Pancreas (tissue), 10 donors: ENCODE results near the gene BCO1. TPM values are rescaled to one million over a fixed set of nuclear protein-coding genes. Genes with fewer than 3 reads are reported as not detected.

Experiments
- ATAC-seq, 4 donors: fragments of 200-7000 bp; cut with Tn5 transposase; one replicate each; pipeline versions ENCODE4 v1.8.0 to v1.9.1; 2020; ENCODE audit warnings: mild to moderate bottlenecking in 4 of 4, moderate library complexity in 4 of 4
- DNase-seq, 6 donors: peaks; one replicate each; pipeline ENCODE4 v3.0.0-alpha.2; 2020
- FAIRE-seq: peaks from 2 replicates; lab custom pipeline; 2012; peaks lifted over from hg19 to GRCh38; lab: Jason Lieb, UNC
- H3K27ac ChIP-seq, 4 donors: fragments of 200-600 bp; sonication (generic); 1 replicate in 3 of 4; 2 replicates in 1 of 4; pipeline versions ENCODE4 v1.5.0 to v1.8.0; 2020
- H3K27me3 ChIP-seq, 4 donors: fragments of 200-600 bp; one replicate each; pipeline ENCODE4 v1.8.0; 2021
- H3K36me3 ChIP-seq, 3 donors: fragments of 200-600 bp; sonication (generic) in 1 of 3; one replicate each; pipeline versions ENCODE4 v1.5.0 to v1.8.0; 2020 to 2021
- H3K4me1 ChIP-seq, 3 donors: fragments of 200-600 bp; one replicate each; pipeline ENCODE4 v1.8.0; 2021
- H3K4me3 ChIP-seq, 4 donors: fragments of 200-600 bp; sonication (generic) in 2 of 4; one replicate each; pipeline versions ENCODE4 v1.5.0 to v1.8.0; 2020 to 2021
- H3K9me3 ChIP-seq, 4 donors: fragments of 200-600 bp; one replicate each; pipeline ENCODE4 v1.8.0; 2021
- CTCF ChIP-seq, 4 donors: fragments of 200-600 bp; sonication (generic) in 3 of 4; IDR thresholded peaks; one replicate each; pipeline versions ENCODE4 v1.5.0 to v1.8.0; 2021; ENCODE audit warnings: antibody characterized with exemption in 4 of 4
- WGBS, 2 donors: extraction: QIAGEN DNeasy Blood & Tissue Kit; methylation state at CpG; one replicate each; pipeline ENCODE4 v1.1.7; 2013; 5-methylcytosine and 5-hydroxymethylcytosine counted together
- intact Hi-C, 3 donors: fragments of 100-400 bp; cut with DNase I; formaldehyde crosslinking; loops; one replicate each; pipeline versions ENCODE4 v1.11.1 to v1.14.2; 2022
- polyA plus RNA-seq, 2 donors: library from polyadenylated mRNA; stranded (reverse); fragments of 200-250 nt; gene quantifications; one replicate each; pipeline ENCODE4 v1.2.3, GENCODE V29; 2013
- total RNA-seq, 6 donors: library from RNA; stranded (reverse); fragmentation: NEBNext Ultra II Directional in 4 of 6; extraction: Animal tissue kit (Norgen Biotek cat#: 25700) in 4 of 6; gene quantifications; one replicate each; pipeline versions ENCODE4 v1.2.1 to v1.2.4, GENCODE V29; 2021 to 2023
- donor health status: healthy with polysubstance abuse.
- donor health status: DM: no; HTN: no; CAD: no; lungs with moderate emphysema.
- donor health status: DM: no; HTN: no; CAD: no.
- donor health status: control.
- donor health status: control.
- donor health status: Bipolar disorder and iron deficiency.
- donor health status: DM: yes; HTN: yes; CAD: no.
- donor health status: DM: no; HTN: no; CAD: no.
- donor health status: DM: no; HTN: no; CAD: no.
- donor health status: DM: yes; HTN: yes; CAD: no.

BCO1 gene
- total and polyA plus RNA-seq, 8 donors = 0.16 to 0.87 (median 0.31) TPM; not detected in 3

- Histone ChIP-seq H3K36me3 (no peaks in the 10 kb centered on the region), H3K4me1 (no peaks in the 10 kb centered on the region), H3K9me3 (no peaks in the 10 kb centered on the region), H3K27me3 (no peaks in the 10 kb centered on the region), H3K4me3 (no peak overlapping the region), H3K27ac (no peak overlapping the region)
- ATAC-seq (no peak), FAIRE-seq (no peak), DNase-seq (no peak)
- 92 to 96% methylated on average over 5 of the region's 5 CpGs for WGBS, 2 donors
- intact Hi-C loops = no loop called here
- no peak for TF ChIP-seq CTCF (IDR thresholded peaks at IDR 0.05)
Observed at GRCh38 chr16:81337097-81337496, 98.6 kb downstream of the BCO1 start.

Other genes starting within 250 kb of the BCO1 start
- 10 to 100 TPM; 13.3 to 24.4 (median 21.7) TPM for gene CMC2, start 231.8 kb upstream of the BCO1 start, total RNA-seq
- gene CMC2, start 231.8 kb upstream of the BCO1 start, polyA plus RNA-seq = 10 to 100 TPM; 32.2 to 58.1 TPM
- gene CENPN, start 231.5 kb upstream of the BCO1 start, total RNA-seq = 1 to 10 TPM; 2.0 to 4.1 (median 3.5) TPM
- gene CENPN, start 231.5 kb upstream of the BCO1 start, polyA plus RNA-seq = 1 to 10 TPM; 1.4 to 1.5 TPM
- 10 to 100 TPM; 10.4 to 18.8 (median 14.8) TPM for gene ATMIN, start 202.8 kb upstream of the BCO1 start, total RNA-seq
- gene ATMIN, start 202.8 kb upstream of the BCO1 start, polyA plus RNA-seq = 10 to 100 TPM in 1 of 2 donors, 1 to 10 TPM in 1; 6.3 to 10.7 TPM
- under 1 TPM in 5 of 6 donors, not detected in 1; 0.08 to 0.81 (median 0.20) TPM for gene C16orf46, start 161.5 kb upstream of the BCO1 start, total RNA-seq
- 1 to 10 TPM in 1 of 2 donors, under 1 TPM in 1; 0.84 to 1.4 TPM for gene C16orf46, start 161.5 kb upstream of the BCO1 start, polyA plus RNA-seq
- gene GCSH, start 142.3 kb upstream of the BCO1 start, total RNA-seq = 10 to 100 TPM in 3 of 6 donors, 1 to 10 TPM in 3; 7.4 to 18.0 (median 10.7) TPM
- gene GCSH, start 142.3 kb upstream of the BCO1 start, polyA plus RNA-seq = 10 to 100 TPM; 13.0 to 18.7 TPM
- 1 to 10 TPM; 3.6 to 4.8 (median 3.9) TPM for gene GAN, start 76.3 kb downstream of the BCO1 start, total RNA-seq
- gene GAN, start 76.3 kb downstream of the BCO1 start, polyA plus RNA-seq = under 1 TPM; 0.68 to 0.87 TPM
- 10 to 100 TPM; 17.7 to 37.0 (median 23.1) TPM for gene CMIP, start 206.1 kb downstream of the BCO1 start, total RNA-seq
- gene CMIP, start 206.1 kb downstream of the BCO1 start, polyA plus RNA-seq = 10 to 100 TPM in 1 of 2 donors, 1 to 10 TPM in 1; 9.7 to 20.2 TPM